Measurements from ENCODE around the gene PHF8.

PHF8 gene

DNA sequence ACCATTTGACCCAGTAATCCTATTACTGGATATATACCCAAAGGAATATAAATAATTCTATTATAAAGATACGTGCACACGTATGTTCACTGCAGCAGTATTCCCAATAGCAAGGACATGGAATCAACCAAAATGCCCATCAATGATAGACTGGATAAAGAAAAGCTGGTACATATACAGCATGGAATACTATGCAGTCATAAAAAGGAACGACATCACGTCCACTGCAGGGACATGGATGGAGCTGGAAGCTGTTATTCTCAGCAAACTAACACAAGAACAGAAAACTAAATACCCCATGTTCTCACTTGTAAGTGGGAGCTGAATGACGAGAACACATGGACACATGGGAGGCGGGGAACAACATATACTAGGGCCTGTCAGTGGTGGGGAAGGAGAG is 69.7 kb downstream of the PHF8 start:
- FAIRE-seq (no peak), DNase-seq (ENCODE audit: insufficient read length, low spot score) (no peak)
- TF ChIP-seq POLR2A (IDR thresholded peaks at IDR 0.05; ENCODE audit: low read depth, low read length): no peak

DNA sequence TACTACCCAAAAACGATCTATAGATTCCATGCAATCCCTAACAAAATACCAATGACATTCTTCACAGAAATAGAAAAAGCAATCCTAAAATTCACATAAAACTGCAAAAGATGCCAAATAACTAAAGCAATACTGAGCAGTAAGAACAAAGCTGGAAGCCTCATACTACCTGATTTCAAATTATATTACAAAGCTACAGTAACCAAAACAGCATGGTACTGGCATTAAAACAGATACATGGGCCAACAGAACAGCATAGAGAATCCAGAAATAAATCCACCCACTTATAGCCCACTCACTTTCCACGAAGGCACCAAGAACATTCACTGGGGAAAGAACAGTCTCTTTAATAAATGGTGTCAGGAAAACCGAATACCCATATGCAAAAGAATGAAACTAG is 74.7 kb downstream of the PHF8 start:
- DNase-seq (ENCODE audit: insufficient read length, low spot score) (no peak), FAIRE-seq (no peak)
- no peak for TF ChIP-seq POLR2A (IDR thresholded peaks at IDR 0.05; ENCODE audit: low read depth, low read length)

DNA sequence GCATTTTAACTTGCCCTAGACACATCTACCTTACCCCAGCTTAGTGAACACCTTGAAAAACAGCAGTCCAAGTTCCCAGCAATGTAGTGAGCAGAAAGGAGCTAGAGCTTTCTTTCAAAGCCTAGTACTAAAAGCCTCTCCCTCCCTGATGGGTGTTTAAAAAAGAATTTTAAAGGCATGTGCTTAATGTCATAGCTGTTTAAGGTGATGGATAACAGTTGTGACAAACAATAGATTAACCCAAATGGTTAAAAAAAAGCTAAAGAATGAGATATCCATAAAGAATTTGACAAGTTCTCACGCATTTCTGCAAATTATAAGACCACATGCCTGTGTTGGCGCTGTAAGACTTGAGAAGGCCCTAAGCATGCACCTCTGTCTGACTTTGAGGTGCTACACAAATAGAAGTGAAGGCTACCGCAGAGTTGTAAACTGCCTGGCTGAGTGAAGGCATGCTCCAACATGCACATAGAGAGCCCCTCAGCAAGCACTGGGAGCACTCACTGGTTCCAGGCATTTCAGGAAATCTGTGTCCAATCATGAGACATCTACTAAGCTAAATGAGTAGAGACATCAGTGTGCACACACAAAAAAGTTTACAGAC is 94.0 kb downstream of the PHF8 start:
- TF ChIP-seq POLR2A (IDR thresholded peaks at IDR 0.05; ENCODE audit: low read depth, low read length): no peak
- DNase-seq (ENCODE audit: insufficient read length, low spot score): no peak
- no peak for FAIRE-seq

GRCh38 chrX:53940180-53940579 is 104.1 kb downstream of the PHF8 start:
- no peak for TF ChIP-seq POLR2A (IDR thresholded peaks at IDR 0.05; ENCODE audit: low read depth, low read length)
- no peak for FAIRE-seq
- no peak for DNase-seq (ENCODE audit: insufficient read length, low spot score)

DNA sequence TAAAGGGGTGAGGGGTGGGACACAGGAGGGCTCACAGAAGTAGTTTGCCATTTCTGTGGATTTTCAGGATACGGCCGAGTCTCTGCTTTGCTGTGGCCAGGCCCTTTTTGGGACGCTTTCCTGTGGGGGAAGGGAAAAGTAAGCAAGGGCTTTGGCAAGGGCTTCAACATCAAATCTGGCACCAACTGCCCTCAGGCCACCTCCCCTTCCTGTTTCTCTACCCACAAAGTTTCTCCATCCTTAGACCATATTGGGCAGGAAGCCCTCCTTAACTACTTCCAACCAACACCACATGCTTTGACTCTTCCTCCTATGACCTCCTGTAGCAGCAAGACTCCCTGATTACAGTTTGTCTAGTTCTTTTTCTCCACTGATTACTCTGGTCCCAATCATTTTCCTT is 105.1 kb downstream of the PHF8 start:
- DNase-seq (ENCODE audit: insufficient read length, low spot score): no peak
- TF ChIP-seq POLR2A (IDR thresholded peaks at IDR 0.05; ENCODE audit: low read depth, low read length): no peak
- FAIRE-seq: no peak

GRCh38 chrX:53930515-53931380 is 113.5 kb downstream of the PHF8 start:
- FAIRE-seq (no peak), DNase-seq (ENCODE audit: insufficient read length, low spot score) (no peak)
- no peak for TF ChIP-seq POLR2A (IDR thresholded peaks at IDR 0.05; ENCODE audit: low read depth, low read length)

- FAIRE-seq (no peak), DNase-seq (ENCODE audit: insufficient read length, low spot score) (no peak)
- no peak for TF ChIP-seq POLR2A (IDR thresholded peaks at IDR 0.05; ENCODE audit: low read depth, low read length)
Measured at GRCh38 chrX:53926030-53926429, 118.2 kb downstream of the PHF8 start.

- FAIRE-seq (no peak), DNase-seq (ENCODE audit: insufficient read length, low spot score) (no peak)
- no peak for TF ChIP-seq POLR2A (IDR thresholded peaks at IDR 0.05; ENCODE audit: low read depth, low read length)
Measured at GRCh38 chrX:53918702-53919101, 125.6 kb downstream of the PHF8 start.

GRCh38 chrX:53900623-53901022 is 143.7 kb downstream of the PHF8 start:
- DNase-seq (ENCODE audit: insufficient read length, low spot score): no peak
- FAIRE-seq: no peak
- TF ChIP-seq POLR2A (IDR thresholded peaks at IDR 0.05; ENCODE audit: low read depth, low read length): no peak

- DNase-seq (ENCODE audit: insufficient read length, low spot score): no peak
- TF ChIP-seq POLR2A (IDR thresholded peaks at IDR 0.05; ENCODE audit: low read depth, low read length): no peak
Measured at GRCh38 chrX:53895270-53895669, 149.0 kb downstream of the PHF8 start.

More at GRCh38 chrX:53895270-53895669, 149.0 kb downstream of the PHF8 start:
- FAIRE-seq: no peak
